NCI-H526 (cell line): ENCODE measurements around the gene COL20A1.
A peak's percentile ranks its signal among the peaks of the same experiment; 100 is the strongest.

ENCODE experiments used
- DNase-seq, 2 experiments: peaks; one replicate each; lab custom pipeline; 2025; lab: John Stamatoyannopoulos, UW

Gene COL20A1

DNA sequence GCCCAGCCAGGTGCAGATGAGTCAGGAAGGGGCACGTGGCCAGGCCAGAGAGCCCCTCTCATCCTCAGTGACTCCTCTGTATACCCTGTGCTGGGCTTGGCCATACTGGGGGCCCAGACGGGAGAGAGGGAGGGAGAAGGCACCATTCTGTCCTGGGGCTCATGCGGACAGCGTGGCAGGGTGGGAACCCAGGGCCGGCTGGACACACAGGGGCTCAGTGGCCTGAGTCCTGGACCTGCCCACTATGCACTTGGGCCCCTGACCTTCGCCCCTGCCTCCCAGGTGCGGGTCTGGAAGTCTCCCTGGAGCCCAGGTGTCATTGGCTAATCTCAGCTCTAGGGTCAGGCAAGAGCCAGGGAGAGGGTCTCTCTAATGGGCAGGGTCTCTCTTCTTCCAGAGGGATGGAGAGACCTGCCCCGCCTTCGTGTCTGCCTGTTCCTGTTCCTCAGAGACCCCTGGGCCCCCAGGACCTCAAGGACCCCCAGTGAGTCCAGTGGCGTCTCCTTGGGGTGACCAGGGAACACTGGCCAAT is 27.7 kb downstream of the COL20A1 start:
- DNase-seq: no peak

DNA sequence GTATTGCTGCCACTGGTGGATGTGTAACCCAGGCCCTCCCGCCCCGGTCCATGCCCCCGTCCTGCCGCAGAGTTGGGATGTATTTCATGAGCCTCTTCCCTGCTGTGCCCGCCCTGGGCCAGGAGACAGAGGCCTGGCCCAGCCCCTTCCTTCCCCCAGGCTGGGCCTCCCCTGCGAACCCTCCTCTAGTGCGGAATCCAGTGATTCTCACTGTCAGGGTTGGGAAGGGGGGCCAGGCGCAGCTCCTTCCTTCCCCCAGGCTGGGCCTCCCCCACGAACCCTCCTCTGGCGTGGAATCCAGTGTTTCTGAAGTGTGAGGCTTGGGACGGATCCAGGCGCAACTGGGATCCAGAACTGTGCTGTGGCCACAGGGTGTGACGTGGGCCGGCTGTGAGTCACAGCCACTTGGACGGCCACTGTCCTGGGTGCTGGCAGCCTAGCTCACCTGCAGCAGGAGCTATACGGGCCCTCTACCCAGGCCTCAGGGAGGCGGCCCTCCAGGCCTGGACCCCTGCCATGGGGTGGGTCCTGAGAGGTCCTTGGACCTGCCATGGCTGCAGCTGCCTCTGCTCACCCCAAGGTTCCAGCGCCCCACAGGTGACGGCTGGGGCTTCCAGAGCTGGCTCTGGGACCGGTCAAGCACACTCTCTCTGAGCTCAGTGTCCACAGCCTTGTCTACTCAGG is 28.3 kb downstream of the COL20A1 start:
- DNase-seq: no peak

DNA sequence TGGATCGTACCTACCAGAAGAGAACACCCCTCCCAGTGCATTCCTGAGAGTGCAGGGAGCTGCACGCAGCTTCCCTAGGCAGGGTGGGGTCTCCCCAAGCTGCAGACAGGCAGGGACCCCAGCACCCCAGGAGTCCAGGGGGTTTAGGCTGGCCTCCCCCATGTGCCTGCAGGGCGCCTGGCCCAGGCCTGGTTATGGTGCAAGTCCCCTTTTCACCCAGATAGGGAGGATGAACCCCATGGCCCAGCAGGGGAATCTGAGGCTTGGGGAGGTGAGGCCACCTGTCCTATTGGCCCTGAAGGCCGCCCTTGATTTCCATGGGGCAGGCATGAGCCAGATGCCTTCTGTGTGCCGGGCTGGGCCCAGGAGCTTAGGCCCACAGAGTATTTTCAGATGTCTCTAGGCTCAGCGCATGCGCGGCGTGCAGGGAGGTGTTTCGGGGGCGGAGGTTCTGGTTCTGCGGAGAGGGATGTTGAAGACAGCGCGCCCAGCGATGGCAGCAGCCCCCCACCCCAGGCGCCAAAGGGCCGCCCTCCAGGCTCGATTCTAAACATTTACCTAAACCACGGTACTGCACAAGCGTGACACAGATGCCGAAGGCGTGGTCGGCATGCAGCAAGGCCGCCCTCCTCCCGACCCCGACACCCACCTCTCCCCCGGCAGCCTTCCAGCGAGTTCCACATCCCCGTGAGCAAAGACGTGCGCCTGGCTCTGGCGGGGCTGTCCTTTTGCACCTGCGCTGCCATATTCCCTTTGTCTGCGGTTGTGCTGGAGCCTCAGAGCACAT is 29.4 kb downstream of the COL20A1 start:
- DNase-seq: peak in 1 of 2 experiments; percentile 42

DNA sequence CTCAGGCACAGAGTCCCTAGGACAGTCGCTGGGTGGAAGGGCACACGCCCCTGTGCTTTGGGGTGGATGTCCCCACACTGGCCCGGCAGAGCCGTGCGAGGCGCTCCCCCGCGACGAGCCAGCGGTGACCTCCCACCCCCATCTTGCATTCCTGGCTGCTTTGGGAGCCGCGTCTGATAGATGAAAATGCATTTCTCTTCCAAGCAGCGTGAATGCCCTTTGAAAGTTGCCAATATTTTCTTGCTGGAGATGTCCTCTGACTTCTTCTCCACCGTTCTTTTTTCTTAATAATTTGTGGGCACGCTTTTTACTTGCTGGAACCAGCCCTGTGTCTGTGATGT is 29.9 kb downstream of the COL20A1 start:
- no peak for DNase-seq

DNA sequence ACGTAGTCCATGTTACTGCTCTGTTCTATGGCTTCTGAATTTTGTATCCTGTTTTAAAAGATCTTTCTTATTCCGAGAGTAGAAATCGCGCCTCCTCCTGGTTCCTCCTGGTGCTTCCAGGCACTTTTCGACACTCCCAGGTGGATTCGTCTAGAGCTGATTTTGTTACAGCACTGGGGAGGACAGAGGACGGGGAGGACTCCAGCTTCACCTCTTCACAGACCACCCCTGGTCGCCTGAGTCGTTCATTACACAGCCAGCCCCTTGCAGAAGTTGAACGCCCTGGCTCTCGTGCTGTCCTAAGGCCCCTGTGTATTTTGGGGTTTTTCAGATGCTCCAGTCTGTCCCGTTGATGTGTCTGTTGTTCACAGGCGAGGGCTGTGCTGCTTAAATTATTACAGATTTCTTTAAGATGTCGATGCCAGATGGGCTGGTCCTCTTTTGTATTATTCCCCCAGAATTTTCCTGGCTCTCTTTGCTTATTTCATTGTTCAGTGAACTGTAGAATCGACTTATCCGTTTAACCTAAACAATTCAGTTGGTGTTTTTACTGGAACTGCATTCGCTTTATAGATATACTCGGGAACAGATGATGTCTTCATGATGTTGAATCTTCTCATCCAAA is 30.5 kb downstream of the COL20A1 start:
- DNase-seq: no peak

DNA sequence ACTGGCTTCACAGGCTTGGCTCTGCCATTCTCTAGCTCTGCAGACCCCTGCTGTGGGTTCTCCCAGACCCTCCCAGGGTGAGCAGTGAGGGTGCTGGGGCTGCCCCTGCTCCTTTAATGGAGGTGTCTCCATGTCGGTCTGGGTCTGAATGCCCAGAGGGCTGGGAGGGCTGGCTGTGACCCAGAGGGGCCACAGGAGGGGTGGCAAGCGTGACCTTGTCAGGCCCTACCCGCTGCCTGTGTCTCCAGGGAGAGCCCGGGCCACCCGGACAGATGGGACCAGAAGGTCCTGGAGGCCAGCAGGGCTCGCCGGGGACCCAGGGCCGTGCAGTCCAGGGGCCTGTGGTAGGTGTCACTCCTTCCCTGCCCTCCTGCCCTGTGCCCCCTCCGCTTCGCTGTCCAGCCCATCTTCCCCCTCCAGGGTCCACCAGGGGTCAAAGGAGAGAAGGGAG is 32.1 kb downstream of the COL20A1 start:
- DNase-seq: no peak

DNA sequence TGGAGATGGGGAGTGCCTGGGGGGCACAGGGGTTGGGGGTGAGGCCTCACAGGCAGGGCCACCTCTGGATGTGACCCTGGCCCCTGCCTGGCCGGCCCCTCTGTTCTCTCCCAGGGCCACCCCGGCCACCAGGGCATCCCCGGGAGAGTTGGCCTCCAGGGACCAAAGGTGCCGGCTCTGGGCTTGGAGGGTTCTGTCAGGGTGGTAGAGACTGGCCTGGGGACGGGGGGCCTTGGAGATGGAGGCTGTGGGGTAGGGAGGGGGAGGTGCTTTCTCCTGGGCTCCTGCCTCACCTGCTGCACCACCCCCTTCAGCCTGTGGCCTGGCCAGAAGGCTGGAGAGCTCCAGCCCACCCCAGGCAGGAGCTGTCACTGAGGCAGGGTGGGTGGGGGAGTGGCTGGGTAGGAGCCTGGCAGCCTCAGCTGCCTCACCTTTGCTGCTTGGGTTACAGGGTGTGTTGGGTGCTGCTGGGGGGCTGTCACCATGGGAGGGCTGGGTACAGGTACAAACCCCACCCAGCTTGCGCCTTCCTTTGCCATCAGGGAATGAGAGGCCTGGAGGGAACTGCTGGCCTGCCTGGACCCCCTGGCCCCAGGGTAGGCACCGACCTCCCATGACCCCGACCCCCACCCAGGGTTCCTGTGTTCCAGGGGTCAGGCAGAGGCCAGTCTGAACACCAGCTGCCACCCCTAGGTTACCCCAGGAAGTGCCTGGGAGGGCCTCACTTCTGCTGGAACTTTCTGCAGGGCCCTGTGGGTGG is 32.7 kb downstream of the COL20A1 start:
- no peak for DNase-seq

DNA sequence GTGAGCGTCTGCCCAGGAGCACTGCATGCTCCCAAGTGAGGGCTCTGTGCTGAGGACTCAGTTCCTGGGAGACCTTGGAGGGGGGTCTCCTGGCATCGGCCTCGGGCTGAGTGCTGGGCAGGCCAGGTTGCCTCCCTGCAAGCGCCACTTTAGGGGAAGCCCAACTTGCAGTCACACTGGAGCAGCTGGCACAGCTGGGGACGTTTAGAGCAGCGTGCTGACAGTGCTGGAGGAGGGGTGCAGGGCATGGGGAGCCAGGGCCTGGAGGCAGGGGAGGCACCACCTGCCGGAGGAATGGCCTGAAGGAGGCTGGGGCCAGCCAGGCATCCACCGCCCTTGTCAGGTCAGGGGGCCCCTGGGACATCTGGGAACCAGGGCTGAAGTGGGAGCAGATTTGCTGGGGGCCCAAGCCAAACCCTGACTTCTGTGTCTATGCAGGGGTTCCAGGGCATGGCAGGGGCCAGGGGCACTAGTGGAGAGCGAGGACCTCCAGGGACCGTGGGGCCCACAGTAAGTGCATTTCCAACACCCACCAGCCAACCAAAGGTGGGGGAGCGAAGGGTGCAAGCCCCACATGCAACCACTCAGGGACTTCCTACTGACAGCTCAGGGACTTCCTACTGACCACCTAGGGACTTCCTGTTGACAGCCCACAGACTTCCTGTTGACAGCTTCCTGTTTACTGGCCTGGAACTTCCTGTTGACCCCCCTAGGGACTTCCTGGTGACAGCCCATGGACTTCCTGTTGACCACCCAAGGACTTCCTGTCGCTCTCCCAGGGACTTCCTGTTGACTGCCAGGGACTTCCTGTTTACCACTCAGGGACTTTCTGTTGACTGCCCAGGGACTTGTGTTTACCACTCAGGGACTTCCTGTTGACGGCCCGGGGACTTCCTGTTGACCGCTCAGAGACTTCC is 33.6 kb downstream of the COL20A1 start:
- DNase-seq: no peak

DNA sequence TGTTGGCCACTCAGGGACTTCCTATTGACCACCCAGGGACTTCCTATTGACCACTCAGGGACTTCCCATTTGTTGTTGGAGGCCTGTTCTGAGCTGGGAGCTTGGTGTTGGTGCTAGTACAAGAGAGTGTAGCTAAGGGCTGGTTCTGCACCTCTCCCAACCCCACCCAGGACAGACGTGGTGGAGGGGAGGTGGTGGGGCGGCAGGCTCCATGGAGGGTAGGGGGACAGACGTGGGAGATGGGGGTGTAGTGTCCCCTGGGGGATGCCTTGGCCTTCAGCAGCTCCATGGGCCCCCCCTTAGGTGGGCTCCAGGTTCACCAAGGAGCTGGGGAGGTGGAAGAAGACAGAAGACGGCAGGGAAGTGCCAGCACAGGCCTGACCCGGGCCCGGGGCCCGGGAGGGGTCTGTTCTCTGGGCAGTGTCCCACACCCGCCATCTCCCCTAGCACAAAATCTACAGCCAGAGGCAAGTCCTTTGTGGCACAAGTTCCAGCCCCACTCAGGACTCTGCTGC is 34.3 kb downstream of the COL20A1 start:
- DNase-seq: no peak

DNA sequence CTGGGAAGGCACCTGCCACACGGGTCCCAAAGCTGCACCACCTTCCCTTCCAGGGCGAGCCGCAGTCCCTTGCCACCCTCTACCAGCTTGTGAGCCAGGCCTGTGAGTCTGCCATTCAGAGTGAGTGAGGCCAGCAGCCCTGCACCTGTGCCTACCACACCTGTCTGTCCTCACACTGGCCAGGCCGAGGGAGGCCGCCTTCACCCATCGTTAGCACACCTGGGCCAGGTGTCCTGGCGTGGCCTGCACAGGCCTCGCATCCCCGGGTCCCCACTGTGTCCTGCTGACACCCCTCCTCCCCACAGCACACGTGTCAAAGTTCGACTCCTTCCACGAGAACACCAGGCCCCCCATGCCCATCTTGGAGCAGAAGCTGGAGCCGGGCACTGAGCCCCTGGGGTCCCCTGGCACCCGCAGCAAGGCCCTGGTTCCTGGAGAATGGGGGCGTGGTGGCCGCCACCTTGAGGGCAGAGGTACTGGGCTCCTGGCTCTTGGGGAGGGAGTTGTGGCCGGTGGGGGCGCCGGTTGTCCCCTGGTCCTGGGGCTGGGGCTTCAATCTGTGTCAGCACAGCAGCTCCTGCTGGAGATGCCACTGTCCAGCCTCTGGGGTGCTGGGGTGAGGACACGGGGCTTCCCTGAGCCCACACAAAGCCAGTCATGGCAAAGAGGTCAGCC is 35.2 kb downstream of the COL20A1 start:
- no peak for DNase-seq

DNA sequence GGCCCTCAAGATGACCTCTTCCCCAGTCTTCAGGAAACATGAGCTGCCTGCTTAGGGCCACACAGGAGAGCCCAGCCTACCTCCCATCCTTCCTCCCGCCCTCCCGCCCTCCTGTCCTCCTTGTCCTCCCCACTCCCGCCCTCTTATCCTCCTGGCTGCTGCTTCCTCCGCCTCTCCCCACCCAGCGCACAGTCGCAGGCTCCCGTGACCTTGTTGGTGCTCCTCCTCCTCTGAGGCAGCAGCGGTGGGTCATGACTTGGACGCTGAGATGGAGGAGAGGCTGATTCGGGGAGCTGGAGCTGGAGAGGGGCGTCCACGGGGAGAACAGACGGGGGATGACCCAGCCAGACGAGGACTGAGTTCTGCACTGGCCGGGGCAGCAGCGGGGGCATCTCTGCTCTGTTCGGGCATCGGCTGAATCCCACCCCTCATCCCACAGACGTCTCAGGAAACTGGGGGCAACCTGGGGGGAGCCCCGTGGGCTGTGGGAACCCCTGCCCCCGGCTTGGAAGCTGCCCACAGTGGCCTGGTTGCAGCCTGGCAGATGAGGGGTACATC is 35.8 kb downstream of the COL20A1 start:
- DNase-seq: no peak

DNA sequence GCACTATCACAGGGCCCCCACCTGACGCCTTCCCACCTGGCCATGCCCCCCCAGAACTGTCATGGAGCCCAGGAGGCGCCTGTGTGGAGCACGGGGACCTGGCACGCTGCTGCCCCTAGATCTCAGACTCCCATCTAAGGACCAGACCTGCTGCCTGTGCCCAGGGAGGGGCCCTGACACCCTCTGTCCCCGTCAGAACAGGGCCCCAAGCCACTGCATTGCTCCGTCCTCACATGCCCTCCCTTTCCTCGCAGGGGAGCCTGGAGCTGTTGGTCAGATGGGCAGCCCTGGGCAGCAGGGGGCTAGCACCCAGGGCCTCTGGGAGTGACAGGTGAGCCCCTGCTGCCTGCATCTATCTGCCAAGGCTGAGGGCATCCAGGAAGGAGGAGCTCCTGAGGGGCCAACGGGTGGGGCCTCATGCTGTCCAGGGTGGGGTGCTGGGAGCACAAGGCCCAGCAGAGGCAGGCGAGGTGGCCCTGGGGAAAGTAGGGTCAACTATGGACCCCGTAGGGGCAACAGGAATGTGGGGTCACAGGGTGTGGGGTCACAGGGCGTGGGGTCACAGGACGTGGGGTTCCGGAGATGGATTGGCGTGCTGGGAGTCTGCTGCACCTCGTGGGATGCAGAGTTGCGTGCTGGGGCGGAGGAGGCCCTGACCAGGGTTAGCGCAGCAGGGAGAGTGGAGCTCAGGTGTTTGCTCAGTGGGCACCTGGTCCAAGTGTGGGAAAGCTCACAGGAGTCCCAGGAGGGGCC is 36.5 kb downstream of the COL20A1 start:
- no peak for DNase-seq

DNA sequence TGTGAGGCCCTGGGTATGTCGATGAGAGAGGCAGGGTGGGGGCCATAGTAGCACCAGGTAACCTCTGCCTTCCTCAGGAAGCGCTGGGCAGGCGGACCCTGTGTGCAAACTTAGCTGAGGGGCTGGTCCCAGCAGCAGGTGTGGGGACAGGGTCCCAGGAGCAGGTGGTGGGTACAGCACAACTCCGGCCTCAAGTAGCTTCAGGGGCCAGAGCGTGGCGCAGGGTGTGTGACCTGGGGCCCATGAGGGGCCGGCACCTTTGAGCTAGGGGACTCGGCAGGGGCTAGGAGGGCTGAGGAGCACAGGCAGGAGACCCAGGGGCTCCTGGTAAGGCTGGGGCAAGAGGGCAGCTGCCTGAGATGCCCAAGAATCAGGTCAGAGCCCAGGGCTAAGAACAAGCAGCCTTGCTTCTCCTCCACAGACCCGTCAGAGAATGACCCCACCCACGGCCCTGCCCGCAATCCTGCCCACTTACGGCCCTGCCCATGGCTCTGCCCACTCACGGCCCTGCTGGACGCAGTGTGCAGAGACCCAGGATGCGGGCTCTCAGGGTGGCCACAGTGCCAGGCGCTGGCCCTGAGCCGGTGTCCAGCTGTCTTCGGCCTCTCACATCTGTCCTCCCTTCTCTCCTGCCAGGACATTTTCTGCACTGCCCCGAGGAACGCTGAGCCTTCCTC is 37.2 kb downstream of the COL20A1 start:
- no peak for DNase-seq

DNA sequence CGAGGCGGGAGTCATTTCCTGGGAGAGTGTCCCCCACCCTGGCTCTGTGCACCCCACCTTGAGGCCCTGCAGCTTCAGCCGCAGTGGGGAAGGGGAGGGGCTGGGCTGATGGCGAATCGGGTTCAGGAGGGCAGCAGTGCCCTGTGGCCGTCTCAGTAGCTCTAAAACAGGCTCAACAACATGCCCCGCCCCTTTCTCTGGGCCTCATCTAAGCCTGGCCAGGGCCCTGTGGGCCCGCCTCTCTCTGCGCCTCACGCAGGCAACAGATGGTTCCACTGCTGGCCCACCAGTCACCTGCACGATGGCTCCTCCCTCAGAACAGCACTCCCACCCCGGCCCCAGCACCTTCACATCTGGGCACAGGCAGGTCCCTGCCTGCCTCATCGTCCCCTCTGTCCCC is 38.0 kb downstream of the COL20A1 start:
- peak in 1 of 2 experiments; percentile 33 for DNase-seq

DNA sequence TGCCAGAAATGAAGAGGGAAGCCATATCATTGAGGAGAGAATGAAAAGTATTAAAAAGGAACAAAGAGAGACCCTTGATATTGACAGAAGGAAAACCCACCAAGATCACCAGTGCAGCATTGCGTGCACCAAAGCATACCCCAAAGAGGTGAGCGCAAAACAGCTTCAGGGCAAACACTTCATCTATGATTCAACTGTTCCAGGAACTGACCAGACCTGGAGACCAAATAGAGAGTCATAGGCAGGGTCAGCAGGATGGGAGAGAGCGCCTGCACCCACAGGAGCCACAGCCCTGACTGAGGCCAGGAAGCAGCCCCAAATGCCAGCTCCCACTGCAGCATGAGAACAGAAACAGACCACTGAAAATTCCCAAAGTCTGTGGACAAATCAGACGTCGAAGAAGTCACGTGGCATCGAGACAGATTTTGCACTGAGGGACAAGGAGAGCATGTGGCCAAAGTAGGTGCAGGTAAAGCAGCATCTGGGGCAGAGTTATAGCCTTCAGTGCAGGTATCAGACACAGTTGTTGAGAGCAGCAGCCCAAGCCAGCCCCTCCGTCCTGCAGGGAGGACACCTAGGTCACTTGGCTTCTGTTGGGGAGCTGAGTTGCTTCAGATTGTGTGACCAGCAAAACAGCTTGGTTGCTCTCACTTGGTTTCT is 38.9 kb downstream of the COL20A1 start:
- DNase-seq: no peak

DNA sequence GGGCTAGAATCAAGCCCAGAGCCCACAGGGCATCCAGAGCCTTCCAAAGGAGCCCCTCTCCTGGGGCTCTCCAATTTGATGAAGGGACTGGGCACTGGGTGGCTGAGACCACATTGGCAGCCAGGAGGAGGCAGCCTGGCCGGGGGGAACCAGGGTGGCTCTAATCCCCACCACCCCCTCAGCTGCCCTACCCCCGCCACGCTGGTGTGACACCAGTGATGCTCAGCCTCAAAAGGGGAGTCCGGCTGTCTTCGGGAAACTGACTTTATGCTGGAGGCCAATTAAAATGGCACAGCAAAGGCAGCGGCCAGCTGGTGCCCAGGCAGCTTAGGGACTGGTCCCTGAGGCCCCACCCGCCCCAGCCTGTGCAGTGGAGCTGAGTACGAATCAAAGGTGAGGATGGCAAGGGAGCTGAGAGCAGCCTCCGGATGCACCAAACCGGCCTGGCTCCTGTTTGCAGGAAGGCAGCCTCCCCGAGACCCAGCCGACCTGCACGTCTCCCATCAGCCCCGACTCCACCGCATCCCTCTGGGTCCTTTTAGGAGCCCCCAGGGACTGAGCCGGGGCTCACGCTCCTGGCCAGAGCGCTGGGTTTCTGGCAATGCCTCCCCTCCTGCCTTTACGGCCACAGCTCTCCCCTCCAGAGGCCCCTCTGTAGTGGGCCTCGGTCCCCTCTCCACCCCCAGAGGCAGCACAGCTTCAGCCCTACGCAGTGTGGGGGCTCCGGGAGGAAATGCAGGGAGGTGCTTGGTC is 39.7 kb downstream of the COL20A1 start:
- no peak for DNase-seq

DNA sequence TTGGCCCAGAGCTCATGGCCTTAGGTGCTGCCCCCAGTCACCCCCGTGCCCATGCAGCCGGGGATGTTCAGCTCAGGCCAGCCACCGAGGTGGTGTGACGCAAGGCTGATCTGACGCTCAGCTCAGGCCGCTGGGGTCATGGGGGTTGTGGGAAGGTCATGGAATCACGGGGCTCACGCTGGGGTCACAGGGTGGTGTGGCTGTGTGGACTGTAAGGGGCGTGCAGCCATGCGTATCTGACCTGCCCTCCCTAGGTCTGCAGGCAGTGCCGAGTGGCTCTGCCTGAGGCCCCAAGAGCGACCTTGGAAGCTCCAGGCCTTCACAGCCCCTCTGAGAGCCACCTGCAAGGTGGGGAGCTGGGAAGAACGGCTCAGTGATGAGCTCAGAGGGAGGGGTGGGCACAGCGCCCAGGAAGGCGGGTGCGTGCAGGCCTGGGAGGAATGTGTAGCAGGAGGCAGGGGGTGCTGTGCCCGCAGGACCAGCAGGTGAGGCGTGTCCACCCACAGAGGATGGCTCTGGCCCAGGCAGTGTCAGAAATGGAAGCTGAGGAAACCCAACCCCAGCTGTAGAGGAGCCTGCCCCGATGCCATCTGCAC is 40.4 kb downstream of the COL20A1 start:
- DNase-seq: no peak
